ENCODE data around the gene DNM1L.

GRCh38 chr12:32768518-32768917 lies 89.4 kb downstream of the DNM1L start:
- TF ChIP-seq CTCF (IDR thresholded peaks at IDR 0.05) (no peak), POLR2A (IDR thresholded peaks at IDR 0.05) (no peak)
